Activated CD4-positive, alpha-beta T cell treated with anti-CD3 and anti-CD28 coated beads for 4 hours (primary cell): Measurements from ENCODE around the gene RAB3GAP1.
"Not testable (repeated sequence)": the region's sequence is repeated elsewhere in the genome, so short reads cannot be mapped to it uniquely, and the experiment has no call there.

ENCODE experiments used
- DNase-seq, 2 donors: peaks; one replicate each; pipeline ENCODE4 v3.0.0-alpha.2; 2020

Gene RAB3GAP1

GRCh38 chr2:135056790-135057189 lies 4.7 kb downstream of the RAB3GAP1 start:
- DNase-seq: no peak

- no peak for DNase-seq
These were observed 7.5 kb downstream of the RAB3GAP1 start for GRCh38 chr2:135059577-135059976.

- DNase-seq: no peak
These were observed 11.1 kb downstream of the RAB3GAP1 start for GRCh38 chr2:135063210-135063609.

GRCh38 chr2:135064149-135064548 lies 12.1 kb downstream of the RAB3GAP1 start:
- DNase-seq: no peak

GRCh38 chr2:135066710-135067109 lies 14.6 kb downstream of the RAB3GAP1 start:
- no peak for DNase-seq

GRCh38 chr2:135072125-135072997 lies 20.3 kb downstream of the RAB3GAP1 start:
- DNase-seq: no peak

- no peak for DNase-seq
These were observed 22.1 kb downstream of the RAB3GAP1 start for GRCh38 chr2:135074216-135074615.

GRCh38 chr2:135076556-135076955 lies 24.5 kb downstream of the RAB3GAP1 start:
- no peak for DNase-seq

- DNase-seq: no peak
These were observed 26.3 kb downstream of the RAB3GAP1 start for GRCh38 chr2:135078417-135078816.

- no peak for DNase-seq
These were observed 34.1 kb downstream of the RAB3GAP1 start for GRCh38 chr2:135086222-135086621.

- DNase-seq: not testable (repeated sequence)
These were observed 37.5 kb downstream of the RAB3GAP1 start for GRCh38 chr2:135089597-135089996.

- no peak for DNase-seq
These were observed 39.6 kb downstream of the RAB3GAP1 start for GRCh38 chr2:135091681-135092080.

GRCh38 chr2:135093193-135093592 lies 41.1 kb downstream of the RAB3GAP1 start:
- no peak for DNase-seq

GRCh38 chr2:135093670-135094330 lies 41.7 kb downstream of the RAB3GAP1 start:
- no peak for DNase-seq

GRCh38 chr2:135094508-135094907 lies 42.4 kb downstream of the RAB3GAP1 start:
- no peak for DNase-seq

- DNase-seq: no peak
These were observed 43.5 kb downstream of the RAB3GAP1 start for GRCh38 chr2:135095591-135095990.

- DNase-seq: no peak
These were observed 44.8 kb downstream of the RAB3GAP1 start for GRCh38 chr2:135096665-135097446.

GRCh38 chr2:135097532-135098231 lies 45.6 kb downstream of the RAB3GAP1 start:
- DNase-seq: no peak

GRCh38 chr2:135099802-135100483 lies 47.9 kb downstream of the RAB3GAP1 start:
- DNase-seq: no peak

- no peak for DNase-seq
These were observed 51.8 kb downstream of the RAB3GAP1 start for GRCh38 chr2:135103843-135104242.

GRCh38 chr2:135105513-135106316 lies 53.6 kb downstream of the RAB3GAP1 start:
- DNase-seq: not testable (repeated sequence)
